Measurements from ENCODE around the gene PTPN22.

DNA sequence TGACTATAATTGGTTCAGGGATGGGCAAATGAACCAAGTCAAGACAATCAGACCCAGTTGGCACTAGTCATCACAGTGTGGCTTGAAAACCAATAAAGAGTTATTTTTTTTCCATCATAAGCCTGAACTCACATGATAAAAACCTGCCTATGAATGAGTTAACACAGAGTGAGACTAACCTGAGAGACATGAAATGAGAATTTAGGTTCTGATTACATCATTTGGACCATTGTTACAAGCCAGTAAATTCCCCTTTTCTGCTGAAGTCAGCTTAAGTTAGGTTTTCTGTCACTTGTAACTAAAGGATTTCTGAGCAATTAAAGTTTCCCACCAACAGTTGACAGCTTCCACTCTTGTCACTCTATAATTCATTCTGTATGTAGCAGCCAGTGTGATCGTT is 49.6 kb downstream of the PTPN22 start:
- TF ChIP-seq CTCF (IDR thresholded peaks at IDR 0.05; ENCODE audit: insufficient read depth, low read length, poor library complexity, severe bottlenecking) (no peak), EZH2phosphoT487 (conservative IDR thresholded peaks at IDR 0.05; ENCODE audit: low read length) (no peak)

Measured in SU-DHL-6 (cell line).